ENCODE measurements around the gene ACSF3.

- TF ChIP-seq CTCF (IDR thresholded peaks at IDR 0.05) (no peak), POLR2A (IDR thresholded peaks at IDR 0.05) (no peak), EP300 (IDR thresholded peaks at IDR 0.05) (no peak)
Observed at GRCh38 chr16:89190150-89190958, 96.7 kb downstream of the ACSF3 start.
